Endometrial microvascular endothelial cells (primary cell): Measurements from ENCODE around the gene ADGRG3. TPM values are rescaled to one million over a fixed set of nuclear protein-coding genes. Genes with fewer than 3 reads are reported as not detected.

Source experiments
- total RNA-seq: library from RNA; depleted of rRNA; stranded (reverse); fragments of >200 nt; gene quantifications from one replicate; pipeline ENCODE4 v1.2.3, GENCODE V29; 2015; ENCODE audit errors: inconsistent ontology term

ADGRG3 gene
- total RNA-seq, 1 donor from 2014 or later = not detected

Other genes starting within 250 kb of the ADGRG3 start
- 87.3 TPM for gene CIAPIN1, start 220.9 kb upstream of the ADGRG3 start, total RNA-seq
- gene COQ9, start 220.8 kb upstream of the ADGRG3 start, total RNA-seq = 52.5 TPM
- 114 TPM for gene POLR2C, start 205.6 kb upstream of the ADGRG3 start, total RNA-seq
- gene DOK4, start 181.8 kb upstream of the ADGRG3 start, total RNA-seq = 13.5 TPM
- 9.8 TPM for gene CCDC102A, start 131.7 kb upstream of the ADGRG3 start, total RNA-seq
- not detected for gene ADGRG5, start 125.7 kb upstream of the ADGRG3 start, total RNA-seq
- gene ADGRG1, start 39.7 kb upstream of the ADGRG3 start, total RNA-seq = 242 TPM
- not detected for gene DRC7, start 26.5 kb downstream of the ADGRG3 start, total RNA-seq
- gene KATNB1, start 67.5 kb downstream of the ADGRG3 start, total RNA-seq = 43.4 TPM
- 47.7 TPM for gene KIFC3, start 134.2 kb downstream of the ADGRG3 start, total RNA-seq